ENCODE results near the gene MXRA8. TPM values are rescaled to one million over a fixed set of nuclear protein-coding genes. Genes with fewer than 3 reads are reported as not detected.

Gene MXRA8
- total RNA-seq, 1 donor from 2014 or later: 0.16 TPM

DNA sequence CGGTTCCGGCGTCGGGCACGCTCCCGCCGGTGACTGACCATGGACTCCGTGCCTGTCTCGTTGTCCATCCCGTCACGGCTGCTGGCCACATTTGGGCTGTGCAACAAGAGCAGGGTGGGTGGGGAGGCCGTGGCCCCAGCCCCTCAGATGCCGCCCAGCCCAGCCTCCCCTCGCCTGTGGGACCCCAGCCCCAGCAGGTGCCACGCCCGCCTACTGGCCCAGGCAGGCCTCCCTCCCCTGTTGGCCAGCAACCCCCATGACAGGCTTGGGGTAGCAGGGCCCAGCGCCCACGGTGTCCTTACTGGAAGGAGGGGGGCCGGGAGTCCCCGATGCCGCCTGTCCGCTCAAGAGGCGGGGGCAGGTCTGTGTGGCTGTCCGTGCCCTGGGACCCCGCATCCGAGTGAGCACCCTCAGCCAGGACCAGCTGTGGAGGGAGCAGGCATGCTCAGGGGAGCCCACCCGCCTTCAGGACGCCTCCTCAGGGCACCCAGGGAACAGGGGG is 16.2 kb downstream of the MXRA8 start:
- H3K4me3 Mint-ChIP-seq: no peak overlapping the region
- TF ChIP-seq, protein P1, sequence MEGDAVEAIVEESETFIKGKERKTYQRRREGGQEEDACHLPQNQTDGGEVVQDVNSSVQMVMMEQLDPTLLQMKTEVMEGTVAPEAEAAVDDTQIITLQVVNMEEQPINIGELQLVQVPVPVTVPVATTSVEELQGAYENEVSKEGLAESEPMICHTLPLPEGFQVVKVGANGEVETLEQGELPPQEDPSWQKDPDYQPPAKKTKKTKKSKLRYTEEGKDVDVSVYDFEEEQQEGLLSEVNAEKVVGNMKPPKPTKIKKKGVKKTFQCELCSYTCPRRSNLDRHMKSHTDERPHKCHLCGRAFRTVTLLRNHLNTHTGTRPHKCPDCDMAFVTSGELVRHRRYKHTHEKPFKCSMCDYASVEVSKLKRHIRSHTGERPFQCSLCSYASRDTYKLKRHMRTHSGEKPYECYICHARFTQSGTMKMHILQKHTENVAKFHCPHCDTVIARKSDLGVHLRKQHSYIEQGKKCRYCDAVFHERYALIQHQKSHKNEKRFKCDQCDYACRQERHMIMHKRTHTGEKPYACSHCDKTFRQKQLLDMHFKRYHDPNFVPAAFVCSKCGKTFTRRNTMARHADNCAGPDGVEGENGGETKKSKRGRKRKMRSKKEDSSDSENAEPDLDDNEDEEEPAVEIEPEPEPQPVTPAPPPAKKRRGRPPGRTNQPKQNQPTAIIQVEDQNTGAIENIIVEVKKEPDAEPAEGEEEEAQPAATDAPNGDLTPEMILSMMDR (IDR thresholded peaks at IDR 0.05): no peak
- ChIA-PET POLR2A (interaction anchor here (0.8 kb wide), 1 partner anchor 17 kb away, joined by 3 read pairs; no protein-coding TSS in a partner anchor), CTCF (no interaction called here)
- ATAC-seq (ENCODE audit: low read depth) (no peak), DNase-seq (no peak)
- H3K27ac Mint-ChIP-seq: no peak overlapping the region
- intact Hi-C loops (cut with micrococcal nuclease): no loop called here
- H3K36me3 Mint-ChIP-seq (ENCODE audit: low read depth): peaks cover 15% of the 10 kb centered on the region
- H3K4me1 Mint-ChIP-seq: peaks cover 5% of the 10 kb centered on the region
- no peaks in the 10 kb centered on the region for H3K9me3 Mint-ChIP-seq
- no peaks in the 10 kb centered on the region for H3K27me3 Mint-ChIP-seq

DNA sequence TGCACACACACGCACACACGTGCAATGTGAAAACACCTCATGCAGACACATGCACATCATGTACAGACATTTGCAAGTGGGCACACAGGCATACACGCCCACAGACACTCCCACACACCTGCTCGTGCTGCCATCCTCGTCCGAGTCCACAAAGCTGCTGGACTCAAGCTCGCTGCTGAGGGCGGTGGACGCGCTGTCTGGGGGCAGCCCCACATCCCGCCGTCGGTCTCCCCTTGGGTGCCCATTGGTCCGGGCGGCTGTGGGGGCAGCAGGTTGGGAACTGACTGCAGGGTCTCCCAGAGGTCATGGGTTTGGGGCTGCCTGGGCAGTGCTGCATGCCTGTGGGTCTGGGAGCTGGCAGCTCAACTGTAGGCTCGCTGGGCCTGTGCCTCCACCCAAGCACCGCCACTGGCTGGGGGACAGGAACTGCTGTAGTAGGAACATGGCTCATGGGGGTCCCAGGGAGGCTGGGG is 16.8 kb downstream of the MXRA8 start:
- CTCF ChIA-PET: no interaction called here
- intact Hi-C loops (cut with micrococcal nuclease): no loop called here
- no peaks in the 10 kb centered on the region for H3K9me3 Mint-ChIP-seq
- no peak for DNase-seq
- H3K27me3 Mint-ChIP-seq: no peaks in the 10 kb centered on the region
- no peak overlapping the region for H3K27ac Mint-ChIP-seq
- H3K36me3 Mint-ChIP-seq (ENCODE audit: low read depth): peaks cover 15% of the 10 kb centered on the region
- no peak overlapping the region for H3K4me3 Mint-ChIP-seq
- TF ChIP-seq, protein P1 (IDR thresholded peaks at IDR 0.05): no peak
- no peak for ATAC-seq (ENCODE audit: low read depth)
- POLR2A ChIA-PET: interaction anchor here (0.8 kb wide), 1 partner anchor 16 kb away, joined by 3 read pairs; no protein-coding TSS in a partner anchor
- H3K4me1 Mint-ChIP-seq: peaks cover 2% of the 10 kb centered on the region

DNA sequence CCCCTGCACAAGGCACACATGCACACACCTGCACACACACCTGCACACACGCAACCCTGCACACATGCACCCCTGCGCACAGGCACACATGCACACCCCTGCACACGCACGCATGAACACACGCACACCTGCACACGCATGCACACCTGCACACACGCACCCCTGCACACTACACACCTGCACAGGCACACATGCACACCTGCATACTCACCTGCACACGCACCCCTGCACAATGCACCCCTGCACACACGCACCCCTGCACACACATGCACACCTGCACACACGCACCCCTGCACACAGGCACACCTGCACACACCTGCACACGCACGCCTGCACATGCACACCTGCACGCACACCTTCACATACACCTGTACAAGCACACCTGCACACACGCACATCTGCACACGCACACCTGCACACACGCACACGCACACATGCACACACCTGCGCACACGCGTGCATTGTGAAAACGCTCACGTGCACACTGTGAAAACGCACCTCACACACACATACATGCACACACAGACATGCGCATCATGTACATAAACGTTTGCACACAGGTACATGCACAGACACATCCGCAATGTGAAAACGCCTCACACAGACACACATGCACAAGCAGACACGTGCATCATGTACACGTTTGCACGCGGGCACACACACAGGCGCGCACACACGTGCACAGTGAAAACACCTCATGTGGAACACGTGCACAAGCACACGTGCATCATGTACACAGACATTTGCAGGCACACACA is 17.4 kb downstream of the MXRA8 start:
- TF ChIP-seq, protein P1 (IDR thresholded peaks at IDR 0.05): no peak
- DNase-seq: no peak
- CTCF ChIA-PET: no interaction called here
- no peak for ATAC-seq (ENCODE audit: low read depth)
- Mint-ChIP-seq H3K4me1 (peaks cover 2% of the 10 kb centered on the region), H3K27ac (no peak overlapping the region), H3K9me3 (no peaks in the 10 kb centered on the region), H3K4me3 (no peak overlapping the region), H3K27me3 (no peaks in the 10 kb centered on the region), H3K36me3 (ENCODE audit: low read depth) (peaks cover 15% of the 10 kb centered on the region)
- intact Hi-C loops (cut with micrococcal nuclease): no loop called here
- POLR2A ChIA-PET: interaction anchor here (0.8 kb wide), 1 partner anchor 15 kb away, joined by 3 read pairs; no protein-coding TSS in a partner anchor

DNA sequence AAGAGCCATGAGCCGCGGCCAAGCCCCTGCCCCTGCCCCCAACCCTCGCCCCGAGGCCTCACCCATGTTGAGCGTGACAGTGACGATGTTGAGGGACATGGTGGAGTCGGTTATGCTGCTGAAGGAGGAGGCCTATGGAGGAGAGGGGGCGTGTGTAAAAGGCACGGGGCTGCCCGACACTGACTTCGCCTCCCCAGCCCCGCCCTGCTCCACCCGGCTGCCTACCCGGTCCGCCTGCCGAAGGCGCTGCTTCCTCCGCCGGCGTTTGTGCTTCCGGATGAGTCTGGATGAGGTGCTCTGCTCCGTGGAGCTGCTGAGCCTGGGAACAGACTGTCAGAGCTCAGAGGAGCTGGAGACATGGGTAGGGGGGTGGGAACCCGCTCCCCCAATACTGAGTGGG is 18.2 kb downstream of the MXRA8 start:
- DNase-seq: no peak
- Mint-ChIP-seq H3K27me3 (no peaks in the 10 kb centered on the region), H3K36me3 (ENCODE audit: low read depth) (peaks cover 15% of the 10 kb centered on the region), H3K9me3 (no peaks in the 10 kb centered on the region), H3K27ac (no peak overlapping the region), H3K4me1 (peaks cover 2% of the 10 kb centered on the region), H3K4me3 (no peak overlapping the region)
- TF ChIP-seq, protein P1 (IDR thresholded peaks at IDR 0.05): no peak
- no peak for ATAC-seq (ENCODE audit: low read depth)
- ChIA-PET POLR2A (interaction anchor here (0.5 kb wide), 1 partner anchor 86 kb away, joined by 3 read pairs; no protein-coding TSS in a partner anchor), CTCF (no interaction called here)
- intact Hi-C loops (cut with micrococcal nuclease): no loop called here

DNA sequence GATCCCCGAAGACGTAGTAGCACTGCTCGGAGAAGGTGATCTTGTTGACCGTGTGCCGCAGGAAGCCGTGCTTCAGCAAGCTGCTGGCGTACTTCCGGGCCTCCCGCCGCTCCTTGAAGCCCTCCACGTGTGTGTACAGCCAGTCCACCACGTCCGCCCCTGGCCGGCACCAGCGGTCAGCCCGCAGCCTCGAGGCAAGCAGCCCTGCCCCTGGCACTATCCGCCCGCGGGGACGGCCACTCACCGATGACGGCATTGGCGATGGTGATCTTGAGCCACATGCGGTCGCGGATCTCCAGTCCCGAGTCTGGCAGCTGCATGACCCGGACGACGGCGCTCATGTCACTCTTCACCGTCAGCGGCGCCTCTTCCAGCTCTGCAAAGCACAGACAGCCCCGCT is 20.1 kb downstream of the MXRA8 start:
- no peaks in the 10 kb centered on the region for H3K4me1 Mint-ChIP-seq
- CTCF ChIA-PET: no interaction called here
- no peaks in the 10 kb centered on the region for H3K27me3 Mint-ChIP-seq

More for the DNA sequence above, 20.1 kb downstream of the MXRA8 start:
- H3K9me3 Mint-ChIP-seq: no peaks in the 10 kb centered on the region
- POLR2A ChIA-PET: no interaction called here
- no peak overlapping the region for H3K4me3 Mint-ChIP-seq
- intact Hi-C loops (cut with micrococcal nuclease): no loop called here
- ATAC-seq (ENCODE audit: low read depth) (no peak), DNase-seq (no peak)
- no peak overlapping the region for H3K27ac Mint-ChIP-seq
- TF ChIP-seq, protein P1 (IDR thresholded peaks at IDR 0.05): no peak
- H3K36me3 Mint-ChIP-seq (ENCODE audit: low read depth): peaks cover 15% of the 10 kb centered on the region

Data from activated B cell treated with CpG ODN at 0.5 μM for 24 hours (primary cell).